Osteoblast (primary cell): ENCODE results near the gene PKN2. TPM values are rescaled to one million over a fixed set of nuclear protein-coding genes. Genes with fewer than 3 reads are reported as not detected.

ENCODE experiments used
- DNase-seq: peaks from one replicate; pipeline ENCODE4 v3.0.0; 2011; ENCODE audit warnings: low spot score, mixed read lengths; ENCODE audit not compliant: insufficient read length; ENCODE audit errors: missing footprints
- H2AFZ ChIP-seq: 2 replicates; pipeline ENCODE4 v1.6.0; 2011; ENCODE audit warnings: mild to moderate bottlenecking, low read length
- H3K27ac ChIP-seq: 2 replicates; pipeline ENCODE4 v1.5.1; 2011; ENCODE audit warnings: mild to moderate bottlenecking, low read depth, low read length, moderate library complexity
- H3K27me3 ChIP-seq: 2 replicates; pipeline ENCODE4 v1.6.0; 2012; ENCODE audit warnings: mild to moderate bottlenecking, control low read depth, inconsistent platforms, low read length, moderate library complexity; ENCODE audit not compliant: insufficient read depth
- H3K36me3 ChIP-seq: 2 replicates; pipeline ENCODE4 v1.5.1; 2011; ENCODE audit warnings: mild to moderate bottlenecking, low read length, control low read depth, moderate library complexity; ENCODE audit not compliant: insufficient read depth
- H3K4me1 ChIP-seq: 2 replicates; pipeline ENCODE4 v1.5.1; 2011; ENCODE audit warnings: mild to moderate bottlenecking, low read length, control low read depth, moderate library complexity; ENCODE audit not compliant: insufficient read depth
- H3K4me2 ChIP-seq: 2 replicates; pipeline ENCODE4 v1.6.0; 2011; ENCODE audit warnings: mild to moderate bottlenecking, low read length; ENCODE audit not compliant: insufficient read depth
- H3K4me3 ChIP-seq: fragments of 200-600 bp; sonication (generic); 3 replicates; pipeline ENCODE4 v1.5.1; 2012; ENCODE audit warnings: mild to moderate bottlenecking, low read length, inconsistent platforms; ENCODE audit not compliant: insufficient read depth
- H3K79me2 ChIP-seq: 2 replicates; pipeline ENCODE4 v1.6.0; 2012; ENCODE audit warnings: mild to moderate bottlenecking, low read length, control low read depth, inconsistent platforms; ENCODE audit not compliant: insufficient read depth
- H3K9me3 ChIP-seq: 2 replicates; pipeline ENCODE4 v1.5.1; 2011; ENCODE audit warnings: low read depth, low read length, control low read depth
- H4K20me1 ChIP-seq: 2 replicates; pipeline ENCODE4 v1.6.0; 2012; ENCODE audit warnings: mild to moderate bottlenecking, low read length, control low read depth; ENCODE audit not compliant: insufficient read depth
- total RNA-seq: library from RNA; depleted of rRNA; stranded (reverse); fragments of >200 nt; gene quantifications from 2 replicates; pipeline ENCODE4 v1.2.3, GENCODE V29; 2012
- TF ChIP-seq, protein P1 (sequence below): IDR thresholded peaks from 2 replicates; pipeline ENCODE4 v1.5.1; 2011; ENCODE audit warnings: mild to moderate bottlenecking, low read depth, low read length, moderate library complexity; ENCODE audit errors: extremely low read depth

PKN2 gene
- total RNA-seq, 1 donor: 43.4 TPM

DNA sequence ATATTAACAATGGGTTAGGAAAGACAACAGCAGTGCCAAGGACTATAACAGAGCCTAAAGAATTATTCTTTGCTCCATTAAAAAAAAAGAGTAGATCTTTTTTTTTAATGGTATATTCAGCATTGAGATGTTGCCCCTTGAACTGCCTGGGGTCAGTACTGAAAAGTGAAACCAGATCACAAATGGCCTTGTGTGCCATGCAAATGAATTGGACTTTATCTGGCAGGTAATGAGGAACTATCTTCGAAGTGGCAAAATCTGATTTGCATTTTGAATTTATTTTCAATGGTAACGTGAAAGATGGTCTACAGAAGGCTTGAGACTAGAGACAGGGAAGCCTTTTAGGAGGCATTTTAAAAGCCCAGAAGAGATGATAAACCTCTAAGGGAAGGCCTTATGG, 21.4 kb upstream of the PKN2 start:
- Histone ChIP-seq H3K4me2 (no peak overlapping the region), H4K20me1 (no peaks in the 10 kb centered on the region), H3K36me3 (no peaks in the 10 kb centered on the region), H3K9me3 (no peaks in the 10 kb centered on the region), H3K79me2 (no peaks in the 10 kb centered on the region), H3K4me3 (no peak overlapping the region), H3K4me1 (peaks cover 4% of the 10 kb centered on the region), H2AFZ (no peak overlapping the region), H3K27me3 (no peaks in the 10 kb centered on the region), H3K27ac (no peak overlapping the region)
- TF ChIP-seq, protein P1, sequence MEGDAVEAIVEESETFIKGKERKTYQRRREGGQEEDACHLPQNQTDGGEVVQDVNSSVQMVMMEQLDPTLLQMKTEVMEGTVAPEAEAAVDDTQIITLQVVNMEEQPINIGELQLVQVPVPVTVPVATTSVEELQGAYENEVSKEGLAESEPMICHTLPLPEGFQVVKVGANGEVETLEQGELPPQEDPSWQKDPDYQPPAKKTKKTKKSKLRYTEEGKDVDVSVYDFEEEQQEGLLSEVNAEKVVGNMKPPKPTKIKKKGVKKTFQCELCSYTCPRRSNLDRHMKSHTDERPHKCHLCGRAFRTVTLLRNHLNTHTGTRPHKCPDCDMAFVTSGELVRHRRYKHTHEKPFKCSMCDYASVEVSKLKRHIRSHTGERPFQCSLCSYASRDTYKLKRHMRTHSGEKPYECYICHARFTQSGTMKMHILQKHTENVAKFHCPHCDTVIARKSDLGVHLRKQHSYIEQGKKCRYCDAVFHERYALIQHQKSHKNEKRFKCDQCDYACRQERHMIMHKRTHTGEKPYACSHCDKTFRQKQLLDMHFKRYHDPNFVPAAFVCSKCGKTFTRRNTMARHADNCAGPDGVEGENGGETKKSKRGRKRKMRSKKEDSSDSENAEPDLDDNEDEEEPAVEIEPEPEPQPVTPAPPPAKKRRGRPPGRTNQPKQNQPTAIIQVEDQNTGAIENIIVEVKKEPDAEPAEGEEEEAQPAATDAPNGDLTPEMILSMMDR: no peak
- DNase-seq: no peak

- no peaks in the 10 kb centered on the region for H3K9me3 ChIP-seq
- no peaks in the 10 kb centered on the region for H4K20me1 ChIP-seq
- no peak for DNase-seq
- no peaks in the 10 kb centered on the region for H3K27me3 ChIP-seq
- TF ChIP-seq, protein P1: no peak
- no peak overlapping the region for H2AFZ ChIP-seq
- no peaks in the 10 kb centered on the region for H3K79me2 ChIP-seq
- H3K36me3 ChIP-seq: no peaks in the 10 kb centered on the region
- H3K27ac ChIP-seq: no peak overlapping the region
- H3K4me2 ChIP-seq: no peak overlapping the region
- no peaks in the 10 kb centered on the region for H3K4me1 ChIP-seq
- no peak overlapping the region for H3K4me3 ChIP-seq
Measured at GRCh38 chr1:88668405-88668804, 15.7 kb upstream of the PKN2 start.

DNA sequence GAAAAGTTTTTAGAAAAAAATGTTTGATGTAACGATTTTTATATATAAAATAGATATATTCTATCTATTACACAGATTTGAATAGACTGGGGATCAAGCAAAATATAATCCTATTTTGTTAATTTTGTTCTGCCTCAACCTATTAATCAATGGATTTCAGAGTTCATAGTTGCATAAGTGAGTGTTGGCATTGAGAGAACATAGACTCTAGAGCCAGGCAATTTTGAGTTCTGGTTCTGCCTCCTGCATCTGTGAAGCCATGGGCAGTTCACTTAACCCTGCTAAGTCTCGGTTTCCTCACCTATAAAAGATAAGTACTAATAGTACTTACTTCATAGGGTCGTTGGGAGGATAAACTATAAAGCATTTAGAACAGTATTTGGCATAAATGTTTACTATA, 13.6 kb upstream of the PKN2 start:
- H3K4me1 ChIP-seq: no peaks in the 10 kb centered on the region
- H3K4me2 ChIP-seq: no peak overlapping the region
- H3K9me3 ChIP-seq: no peaks in the 10 kb centered on the region
- H4K20me1 ChIP-seq: no peaks in the 10 kb centered on the region
- H3K27me3 ChIP-seq: no peaks in the 10 kb centered on the region
- H2AFZ ChIP-seq: no peak overlapping the region
- no peak overlapping the region for H3K4me3 ChIP-seq
- no peaks in the 10 kb centered on the region for H3K79me2 ChIP-seq
- H3K36me3 ChIP-seq: no peaks in the 10 kb centered on the region
- no peak overlapping the region for H3K27ac ChIP-seq
- DNase-seq: no peak
- TF ChIP-seq, protein P1: no peak

DNA sequence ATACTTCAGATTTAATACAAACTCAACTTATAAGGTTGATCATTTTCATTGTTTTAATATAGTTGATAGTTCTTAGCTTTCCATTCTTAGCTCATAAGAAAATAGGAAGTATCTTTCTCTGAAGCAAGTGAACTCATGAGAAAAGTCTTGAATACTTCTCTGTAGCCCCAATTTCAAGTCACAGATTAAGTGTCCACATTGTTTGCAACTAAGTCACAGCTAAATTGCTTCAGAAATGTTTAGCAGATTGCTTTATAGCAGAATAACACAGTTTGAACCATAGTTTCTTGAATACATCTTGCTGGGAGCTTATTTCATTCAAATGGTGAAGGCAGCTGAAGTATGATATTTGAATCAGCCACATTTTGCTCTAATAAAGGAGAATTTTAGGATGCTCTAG, 10.6 kb upstream of the PKN2 start:
- TF ChIP-seq, protein P1: no peak
- Histone ChIP-seq H3K9me3 (no peaks in the 10 kb centered on the region), H3K36me3 (no peaks in the 10 kb centered on the region), H3K79me2 (no peaks in the 10 kb centered on the region), H3K4me3 (no peak overlapping the region), H3K4me1 (no peaks in the 10 kb centered on the region), H4K20me1 (no peaks in the 10 kb centered on the region), H3K27me3 (no peaks in the 10 kb centered on the region), H2AFZ (no peak overlapping the region), H3K4me2 (no peak overlapping the region), H3K27ac (no peak overlapping the region)
- peak; percentile 41 for DNase-seq
